CD14-positive monocyte (primary cell): ENCODE data around the gene CSNK2A3. TPM values are rescaled to one million over a fixed set of nuclear protein-coding genes. Genes with fewer than 3 reads are reported as not detected.

Experiments used
- DNase-seq, 3 donors: peaks; one replicate each; pipeline ENCODE4 v3.0.0-alpha.2; 2011 to 2022
- H2AFZ ChIP-seq: 2 replicates; pipeline ENCODE4 v1.6.0; 2012; ENCODE audit warnings: mild to moderate bottlenecking, low read depth, low read length, inconsistent platforms; ENCODE audit not compliant: insufficient read depth, poor library complexity, severe bottlenecking
- H3K27ac ChIP-seq, 2 donors: 1 replicate in 1 of 2; 2 replicates in 1 of 2; pipeline ENCODE4 v1.5.1; 2012 to 2013; ENCODE audit warnings: low read length in 2 of 2, control low read depth in 1 of 2, inconsistent platforms in 1 of 2, low read depth in 1 of 2, mild to moderate bottlenecking in 1 of 2
- H3K27me3 ChIP-seq, 2 donors: one replicate each; pipeline versions ENCODE4 v1.6.0 to v1.6.1; 2011 to 2013; ENCODE audit warnings: low read length in 2 of 2; ENCODE audit not compliant: control insufficient read depth in 2 of 2, insufficient read depth in 2 of 2
- H3K36me3 ChIP-seq, 2 donors: replicated peaks in 1 of 2; 1 replicate in 1 of 2; 2 replicates in 1 of 2; pipeline versions ENCODE4 v1.5.1 to v1.6.1; 2012 to 2013; ENCODE audit warnings: low read length in 2 of 2, control low read depth in 1 of 2, inconsistent platforms in 1 of 2, mild to moderate bottlenecking in 1 of 2; ENCODE audit not compliant: insufficient read depth in 2 of 2, control insufficient read depth in 1 of 2
- H3K4me1 ChIP-seq, 2 donors: 1 replicate in 1 of 2; 2 replicates in 1 of 2; pipeline versions ENCODE4 v1.5.1 to v1.6.1; 2012 to 2013; ENCODE audit warnings: low read length in 2 of 2, control low read depth in 1 of 2, inconsistent platforms in 1 of 2, mild to moderate bottlenecking in 1 of 2, moderate library complexity in 1 of 2; ENCODE audit not compliant: insufficient read depth in 2 of 2, control insufficient read depth in 1 of 2
- H3K4me2 ChIP-seq: replicated peaks from 2 replicates; pipeline ENCODE3; 2012; ENCODE audit warnings: low read length, moderate library complexity, mild to moderate bottlenecking; ENCODE audit not compliant: poor library complexity, severe bottlenecking; ENCODE audit errors: extremely low read depth
- H3K4me3 ChIP-seq, 3 experiments: fragments of 200-600 bp in 1 of 3; sonication (generic) in 1 of 3; replicated peaks in 1 of 3; 1 replicate in 2 of 3; 2 replicates in 1 of 3; pipeline ENCODE4 v1.5.1; 2011 to 2013; ENCODE audit warnings: low read length in 3 of 3, mild to moderate bottlenecking in 3 of 3, control low read depth in 2 of 3, low read depth in 2 of 3, inconsistent platforms in 1 of 3, moderate library complexity in 1 of 3
- H3K79me2 ChIP-seq: 2 replicates; pipeline ENCODE4 v1.6.0; 2012; ENCODE audit warnings: mild to moderate bottlenecking, control low read depth, inconsistent platforms, low read length, moderate library complexity; ENCODE audit not compliant: insufficient read depth
- H3K9ac ChIP-seq: 2 replicates; pipeline ENCODE4 v1.6.0; 2017; ENCODE audit warnings: low read length, mild to moderate bottlenecking; ENCODE audit not compliant: insufficient read depth, poor library complexity, severe bottlenecking
- H3K9me3 ChIP-seq, 2 donors: replicated peaks in 1 of 2; 1 replicate in 1 of 2; 2 replicates in 1 of 2; pipeline versions ENCODE4 v1.5.1 to v1.6.1; 2012 to 2013; ENCODE audit warnings: low read length in 2 of 2, control low read depth in 1 of 2; ENCODE audit not compliant: control insufficient read depth in 1 of 2, insufficient read depth in 1 of 2
- H4K20me1 ChIP-seq: 2 replicates; pipeline ENCODE4 v1.6.0; 2012; ENCODE audit warnings: mild to moderate bottlenecking, low read length, control low read depth, moderate library complexity; ENCODE audit not compliant: insufficient read depth
- H3K27ac Mint-ChIP-seq, 7 donors: one replicate each; pipeline ENCODE4 v1.8.0; 2020; ENCODE audit warnings: mild to moderate bottlenecking in 7 of 7, mixed read lengths in 7 of 7, moderate library complexity in 6 of 7, inconsistent platforms in 2 of 7
- H3K27me3 Mint-ChIP-seq, 3 donors: one replicate each; pipeline ENCODE4 v1.8.0; 2021 to 2022; ENCODE audit warnings: low read depth in 3 of 3, mild to moderate bottlenecking in 3 of 3, mixed read lengths in 3 of 3, moderate library complexity in 3 of 3, inconsistent platforms in 1 of 3
- H3K36me3 Mint-ChIP-seq, 2 donors: one replicate each; pipeline ENCODE4 v1.8.0; 2020; ENCODE audit warnings: mixed read lengths in 2 of 2, inconsistent platforms in 1 of 2, mild to moderate bottlenecking in 1 of 2
- H3K4me1 Mint-ChIP-seq: one replicate; pipeline ENCODE4 v1.8.0; 2020; ENCODE audit warnings: mild to moderate bottlenecking, mixed read lengths
- H3K4me3 Mint-ChIP-seq, 2 donors: one replicate each; pipeline ENCODE4 v1.8.0; 2020; ENCODE audit warnings: mild to moderate bottlenecking in 2 of 2, mixed read lengths in 2 of 2, moderate library complexity in 1 of 2
- H3K9me3 Mint-ChIP-seq, 7 donors: one replicate each; pipeline ENCODE4 v1.8.0; 2020 to 2022; ENCODE audit warnings: mixed read lengths in 7 of 7, mild to moderate bottlenecking in 6 of 7, moderate library complexity in 6 of 7, inconsistent platforms in 2 of 7
- WGBS: methylation state at CpG from one replicate; pipeline ENCODE4 v1.1.5; 2013; ENCODE audit warnings: missing lambda C conversion rate; ENCODE audit not compliant: insufficient coverage; 5-methylcytosine and 5-hydroxymethylcytosine counted together
- intact Hi-C, 2 donors: fragments of 100-400 bp; cut with micrococcal nuclease; formaldehyde crosslinking; loops; one replicate each; pipeline versions ENCODE4 v1.15.0 to v1.15.1; 2023
- polyA plus RNA-seq, 3 donors: library from polyadenylated mRNA; depleted of rRNA in 1 of 3; unstranded in 2 of 3; stranded (reverse) in 1 of 3; fragments of 300-500 nt in 2 of 3; fragments of >200 nt in 1 of 3; fragmentation: Illumina TruSeq in 2 of 3; gene quantifications; 1 replicate in 2 of 3; 2 replicates in 1 of 3; pipeline ENCODE4 v1.2.3, GENCODE V29; 2012 to 2021
- TF ChIP-seq, protein P1 (sequence below): fragments of 200-600 bp; IDR thresholded peaks from one replicate; pipeline ENCODE4 v1.8.0; 2022; ENCODE audit warnings: antibody characterized with exemption, mild to moderate bottlenecking

CSNK2A3 gene
- polyA plus RNA-seq, 3 donors: 0.28 to 0.86 (median 0.75) TPM

DNA sequence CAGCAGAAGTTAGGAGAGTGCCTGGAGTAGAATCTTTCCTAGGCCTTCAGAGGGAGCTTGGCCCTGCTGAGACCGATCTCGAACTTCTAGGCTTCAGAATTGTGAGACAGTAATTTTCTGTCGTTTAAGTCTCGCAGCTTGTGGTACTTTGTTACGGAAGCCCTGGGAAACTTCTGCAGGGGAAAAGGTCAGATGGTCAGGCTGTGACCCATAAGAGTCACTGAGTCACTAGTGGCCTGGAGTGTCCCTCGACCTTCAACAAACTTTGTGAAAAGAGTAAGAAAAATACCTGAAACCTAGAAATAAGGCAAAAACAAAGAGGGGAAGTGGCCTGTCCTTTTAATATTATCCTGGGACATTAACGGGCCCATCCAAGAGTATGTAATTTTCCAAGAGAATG is 34.6 kb downstream of the CSNK2A3 start:
- Histone ChIP-seq H3K27ac (peak overlapping the region in 1 of 2 donors; percentile 58), H3K36me3 (no peaks in the 10 kb centered on the region), H3K9me3 (peaks cover 5 to 14% of the 10 kb centered on the region in 2 donors), H3K9ac (no peak overlapping the region), H3K27me3 (no peaks in the 10 kb centered on the region), H3K4me1 (peaks cover 22 to 26% of the 10 kb centered on the region in 2 donors), H4K20me1 (no peaks in the 10 kb centered on the region), H3K4me2 (no peak overlapping the region), H2AFZ (no peak overlapping the region), H3K4me3 (no peak overlapping the region), H3K79me2 (no peaks in the 10 kb centered on the region)
- TF ChIP-seq, protein P1, sequence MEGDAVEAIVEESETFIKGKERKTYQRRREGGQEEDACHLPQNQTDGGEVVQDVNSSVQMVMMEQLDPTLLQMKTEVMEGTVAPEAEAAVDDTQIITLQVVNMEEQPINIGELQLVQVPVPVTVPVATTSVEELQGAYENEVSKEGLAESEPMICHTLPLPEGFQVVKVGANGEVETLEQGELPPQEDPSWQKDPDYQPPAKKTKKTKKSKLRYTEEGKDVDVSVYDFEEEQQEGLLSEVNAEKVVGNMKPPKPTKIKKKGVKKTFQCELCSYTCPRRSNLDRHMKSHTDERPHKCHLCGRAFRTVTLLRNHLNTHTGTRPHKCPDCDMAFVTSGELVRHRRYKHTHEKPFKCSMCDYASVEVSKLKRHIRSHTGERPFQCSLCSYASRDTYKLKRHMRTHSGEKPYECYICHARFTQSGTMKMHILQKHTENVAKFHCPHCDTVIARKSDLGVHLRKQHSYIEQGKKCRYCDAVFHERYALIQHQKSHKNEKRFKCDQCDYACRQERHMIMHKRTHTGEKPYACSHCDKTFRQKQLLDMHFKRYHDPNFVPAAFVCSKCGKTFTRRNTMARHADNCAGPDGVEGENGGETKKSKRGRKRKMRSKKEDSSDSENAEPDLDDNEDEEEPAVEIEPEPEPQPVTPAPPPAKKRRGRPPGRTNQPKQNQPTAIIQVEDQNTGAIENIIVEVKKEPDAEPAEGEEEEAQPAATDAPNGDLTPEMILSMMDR: no peak
- WGBS: 89% methylated on average over 5 of the region's 7 CpGs
- peaks cover 18% of the 10 kb centered on the region for H3K4me1 Mint-ChIP-seq
- intact Hi-C loops: no loop called here
- peak in 1 of 3 donors; percentile 21 for DNase-seq
- H3K27me3 Mint-ChIP-seq: no peaks in the 10 kb centered on the region
- peaks cover 0 to 3% of the 10 kb centered on the region in 2 donors for H3K36me3 Mint-ChIP-seq
- H3K9me3 Mint-ChIP-seq: peaks cover 3 to 15% (median 11%) of the 10 kb centered on the region in 7 donors
- peak overlapping the region in 6 of 7 donors; percentile 33 to 84 (median 78) for H3K27ac Mint-ChIP-seq
- no peak overlapping the region for H3K4me3 Mint-ChIP-seq

DNA sequence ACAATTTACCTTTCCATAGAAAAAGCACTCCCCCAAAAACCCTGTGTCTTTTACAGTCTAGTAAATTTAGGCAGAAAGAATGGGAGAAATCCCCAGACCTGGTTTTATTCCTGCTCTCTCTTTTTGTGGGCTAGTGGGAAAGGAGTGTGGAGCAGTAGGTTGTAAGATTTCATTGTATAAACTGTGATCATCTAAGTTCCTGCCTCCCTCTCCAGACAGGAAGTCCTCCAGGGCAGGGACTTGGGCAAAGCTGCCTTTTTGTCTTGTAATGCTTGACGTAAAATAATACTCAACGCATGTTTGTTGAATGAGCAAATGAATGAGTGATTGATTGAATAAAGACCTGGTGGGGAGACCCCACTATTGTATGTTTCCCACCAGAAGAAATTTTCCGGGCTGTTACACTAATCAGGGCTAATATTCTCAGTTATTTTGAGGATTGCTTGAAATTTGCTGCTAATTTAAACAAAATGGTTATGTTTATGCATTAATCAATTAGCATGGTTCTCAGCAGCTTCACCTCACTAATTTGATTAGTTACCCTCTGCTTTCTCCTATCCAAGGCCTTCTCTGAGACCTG is 36.3 kb downstream of the CSNK2A3 start:
- no peaks in the 10 kb centered on the region for H3K27me3 ChIP-seq
- Mint-ChIP-seq H3K9me3 (peaks cover 2 to 6% (median 5%) of the 10 kb centered on the region in 7 donors), H3K27ac (no peak overlapping the region), H3K4me1 (peaks cover 34% of the 10 kb centered on the region), H3K27me3 (peaks cover 0 to 2% (median 0%) of the 10 kb centered on the region in 3 donors), H3K4me3 (no peak overlapping the region), H3K36me3 (peaks cover 0 to 3% of the 10 kb centered on the region in 2 donors)
- no peak overlapping the region for H3K27ac ChIP-seq
- WGBS: no CpG with 5 or more reads among the region's 3 CpGs
- no peaks in the 10 kb centered on the region for H3K9me3 ChIP-seq
- H4K20me1 ChIP-seq: no peaks in the 10 kb centered on the region
- H3K4me1 ChIP-seq: peaks cover 32 to 43% of the 10 kb centered on the region in 2 donors
- no peak overlapping the region for H2AFZ ChIP-seq
- H3K36me3 ChIP-seq: no peaks in the 10 kb centered on the region
- no peaks in the 10 kb centered on the region for H3K79me2 ChIP-seq
- no peak overlapping the region for H3K4me3 ChIP-seq
- no peak for DNase-seq
- no peak overlapping the region for H3K4me2 ChIP-seq
- no peak overlapping the region for H3K9ac ChIP-seq
- TF ChIP-seq, protein P1: no peak
- intact Hi-C loops: no loop called here
